PC-9 (cell line): ENCODE data around the gene ZMYND10.

ENCODE experiments used
- EZH2 ChIP-seq: fragments of 200-600 bp; sonication (generic); IDR thresholded peaks from 2 replicates; pipeline ENCODE4 v1.8.0; 2017; ENCODE audit warnings: antibody characterized with exemption, low read depth
- TF ChIP-seq, protein P1 (sequence below): fragments of 200-600 bp; sonication (generic); conservative IDR thresholded peaks from 2 replicates; pipeline ENCODE4 v1.6.1; 2017; ENCODE audit warnings: mixed run types, antibody characterized with exemption, mild to moderate bottlenecking, moderate library complexity

GRCh38 chr3:50340448-50341329 lies 4.8 kb downstream of the ZMYND10 start, which contains the start of gene RASSF1:
- TF ChIP-seq, protein P1, sequence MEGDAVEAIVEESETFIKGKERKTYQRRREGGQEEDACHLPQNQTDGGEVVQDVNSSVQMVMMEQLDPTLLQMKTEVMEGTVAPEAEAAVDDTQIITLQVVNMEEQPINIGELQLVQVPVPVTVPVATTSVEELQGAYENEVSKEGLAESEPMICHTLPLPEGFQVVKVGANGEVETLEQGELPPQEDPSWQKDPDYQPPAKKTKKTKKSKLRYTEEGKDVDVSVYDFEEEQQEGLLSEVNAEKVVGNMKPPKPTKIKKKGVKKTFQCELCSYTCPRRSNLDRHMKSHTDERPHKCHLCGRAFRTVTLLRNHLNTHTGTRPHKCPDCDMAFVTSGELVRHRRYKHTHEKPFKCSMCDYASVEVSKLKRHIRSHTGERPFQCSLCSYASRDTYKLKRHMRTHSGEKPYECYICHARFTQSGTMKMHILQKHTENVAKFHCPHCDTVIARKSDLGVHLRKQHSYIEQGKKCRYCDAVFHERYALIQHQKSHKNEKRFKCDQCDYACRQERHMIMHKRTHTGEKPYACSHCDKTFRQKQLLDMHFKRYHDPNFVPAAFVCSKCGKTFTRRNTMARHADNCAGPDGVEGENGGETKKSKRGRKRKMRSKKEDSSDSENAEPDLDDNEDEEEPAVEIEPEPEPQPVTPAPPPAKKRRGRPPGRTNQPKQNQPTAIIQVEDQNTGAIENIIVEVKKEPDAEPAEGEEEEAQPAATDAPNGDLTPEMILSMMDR: no peak
- TF ChIP-seq EZH2: no peak
